Measurements from ENCODE around the gene CDKN1C. TPM values are rescaled to one million over a fixed set of nuclear protein-coding genes. Genes with fewer than 3 reads are reported as not detected.

Gene CDKN1C
- total RNA-seq, 4 donors from 2014 or later: 27.1 to 52.7 (median 31.4) TPM

GRCh38 chr11:2887515-2888195, 2.1 kb upstream of the CDKN1C start:
- intact Hi-C loops (cut with DNase I; ENCODE audit: low total_unique reads): loop anchor here (2.0 kb wide), 1 partner anchor 355 kb away; no protein-coding TSS in a partner anchor
- TF ChIP-seq CTCF (IDR thresholded peaks at IDR 0.05): no peak
- no peak for TF ChIP-seq POLR2A (IDR thresholded peaks at IDR 0.05)
- H3K4me3 ChIP-seq (ENCODE audit: low read depth, poor library complexity, severe bottlenecking): no peak overlapping the region
- 56 to 62% methylated on average over 11 of the region's 11 CpGs for WGBS, 2 donors
- no peak for DNase-seq (ENCODE audit: low spot score in 2 of 2)

- WGBS, 2 donors: 76 to 82% methylated on average over 5 of the region's 5 CpGs
These were observed 1.4 kb upstream of the CDKN1C start for GRCh38 chr11:2886936-2887335.

GRCh38 chr11:2886191-2886894, 768 bp upstream of the CDKN1C start:
- no peak overlapping the region for H3K4me3 ChIP-seq (ENCODE audit: low read depth, poor library complexity, severe bottlenecking)
- WGBS, 2 donors: 41 to 42% methylated on average over 18 of the region's 49 CpGs
- intact Hi-C loops (cut with DNase I; ENCODE audit: low total_unique reads): no loop called here
- TF ChIP-seq CTCF (IDR thresholded peaks at IDR 0.05) (no peak), POLR2A (IDR thresholded peaks at IDR 0.05) (no peak)
- DNase-seq (ENCODE audit: low spot score in 2 of 2): no peak

More at GRCh38 chr11:2886936-2887335, 1.4 kb upstream of the CDKN1C start:
- intact Hi-C loops (cut with DNase I; ENCODE audit: low total_unique reads): no loop called here
- TF ChIP-seq CTCF (IDR thresholded peaks at IDR 0.05): no peak
- no peak for TF ChIP-seq POLR2A (IDR thresholded peaks at IDR 0.05)
- no peak for DNase-seq (ENCODE audit: low spot score in 2 of 2)
- H3K4me3 ChIP-seq (ENCODE audit: low read depth, poor library complexity, severe bottlenecking): no peak overlapping the region

GRCh38 chr11:2885017-2885677, 428 bp downstream of the CDKN1C start:
- peak overlapping the region; percentile 59 for H3K4me3 ChIP-seq (ENCODE audit: low read depth, poor library complexity, severe bottlenecking)
- TF ChIP-seq POLR2A (IDR thresholded peaks at IDR 0.05) (peak in 1 of 2 donors; percentile 14), CTCF (IDR thresholded peaks at IDR 0.05) (no peak)
- intact Hi-C loops (cut with DNase I; ENCODE audit: low total_unique reads): no loop called here
- WGBS, 2 donors: 1% methylated on average over 59 to 67 of the region's 80 CpGs
- DNase-seq (ENCODE audit: low spot score in 2 of 2): no peak

GRCh38 chr11:2883979-2884815, 1.4 kb downstream of the CDKN1C start:
- intact Hi-C loops (cut with DNase I; ENCODE audit: low total_unique reads): no loop called here
- TF ChIP-seq POLR2A (IDR thresholded peaks at IDR 0.05) (no peak), CTCF (IDR thresholded peaks at IDR 0.05) (no peak)
- H3K4me3 ChIP-seq (ENCODE audit: low read depth, poor library complexity, severe bottlenecking): peak overlapping the region; percentile 55
- 2 to 4% methylated on average over 39 to 73 of the region's 119 CpGs for WGBS, 2 donors
- DNase-seq (ENCODE audit: low spot score in 2 of 2): no peak
